Type B pancreatic cell (in vitro differentiated cells): Measurements from ENCODE around the gene DGCR2. TPM values are rescaled to one million over a fixed set of nuclear protein-coding genes. Genes with fewer than 3 reads are reported as not detected.
A peak's percentile ranks its signal among the peaks of the same experiment; 100 is the strongest.

Experiments
- DNase-seq: peaks from one replicate; pipeline ENCODE4 v3.0.0; 2021; ENCODE audit warnings: mixed read lengths; ENCODE audit not compliant: unreplicated experiment; ENCODE audit errors: extremely low spot score
- H3K27ac Mint-ChIP-seq: 2 replicates; pipeline ENCODE4 v1.8.0; 2021; ENCODE audit warnings: mild to moderate bottlenecking, mixed read lengths
- H3K27me3 Mint-ChIP-seq: 2 replicates; pipeline ENCODE4 v1.8.0; 2021; ENCODE audit warnings: mixed read lengths
- H3K36me3 Mint-ChIP-seq: 2 replicates; pipeline ENCODE4 v1.8.0; 2021; ENCODE audit warnings: mixed read lengths
- H3K4me1 Mint-ChIP-seq: one replicate; pipeline ENCODE4 v1.8.0; 2021; ENCODE audit warnings: mixed read lengths; ENCODE audit not compliant: unreplicated experiment
- H3K4me3 Mint-ChIP-seq: 2 replicates; pipeline ENCODE4 v1.8.0; 2021; ENCODE audit warnings: mild to moderate bottlenecking, mixed read lengths
- H3K9me3 Mint-ChIP-seq: 2 replicates; pipeline ENCODE4 v1.8.0; 2021; ENCODE audit warnings: mixed read lengths
- total RNA-seq: library from RNA; stranded (reverse); gene quantifications from 2 replicates; pipeline ENCODE4 v1.2.1, GENCODE V29; 2021; ENCODE audit warnings: low replicate concordance
- TF ChIP-seq, protein P1 (sequence below): fragments of 200-600 bp; sonication (generic); conservative IDR thresholded peaks from 2 replicates; pipeline ENCODE4 v1.5.0; 2021; ENCODE audit warnings: antibody characterized with exemption, mild to moderate bottlenecking

The DGCR2 gene
- total RNA-seq, 1 donor from 2014 or later, result 83.1 TPM

GRCh38 chr22:19119949-19120348 lies 2.3 kb downstream of the DGCR2 start:
- no peaks in the 10 kb centered on the region for H3K36me3 Mint-ChIP-seq
- DNase-seq, result no peak
- no peak overlapping the region for H3K27ac Mint-ChIP-seq
- H3K4me3 Mint-ChIP-seq, result peak overlapping the region; percentile 94
- H3K4me1 Mint-ChIP-seq, result peaks cover 44% of the 10 kb centered on the region
- no peaks in the 10 kb centered on the region for H3K9me3 Mint-ChIP-seq
- H3K27me3 Mint-ChIP-seq, result no peaks in the 10 kb centered on the region
- TF ChIP-seq, protein P1, sequence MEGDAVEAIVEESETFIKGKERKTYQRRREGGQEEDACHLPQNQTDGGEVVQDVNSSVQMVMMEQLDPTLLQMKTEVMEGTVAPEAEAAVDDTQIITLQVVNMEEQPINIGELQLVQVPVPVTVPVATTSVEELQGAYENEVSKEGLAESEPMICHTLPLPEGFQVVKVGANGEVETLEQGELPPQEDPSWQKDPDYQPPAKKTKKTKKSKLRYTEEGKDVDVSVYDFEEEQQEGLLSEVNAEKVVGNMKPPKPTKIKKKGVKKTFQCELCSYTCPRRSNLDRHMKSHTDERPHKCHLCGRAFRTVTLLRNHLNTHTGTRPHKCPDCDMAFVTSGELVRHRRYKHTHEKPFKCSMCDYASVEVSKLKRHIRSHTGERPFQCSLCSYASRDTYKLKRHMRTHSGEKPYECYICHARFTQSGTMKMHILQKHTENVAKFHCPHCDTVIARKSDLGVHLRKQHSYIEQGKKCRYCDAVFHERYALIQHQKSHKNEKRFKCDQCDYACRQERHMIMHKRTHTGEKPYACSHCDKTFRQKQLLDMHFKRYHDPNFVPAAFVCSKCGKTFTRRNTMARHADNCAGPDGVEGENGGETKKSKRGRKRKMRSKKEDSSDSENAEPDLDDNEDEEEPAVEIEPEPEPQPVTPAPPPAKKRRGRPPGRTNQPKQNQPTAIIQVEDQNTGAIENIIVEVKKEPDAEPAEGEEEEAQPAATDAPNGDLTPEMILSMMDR, result no peak

DNA sequence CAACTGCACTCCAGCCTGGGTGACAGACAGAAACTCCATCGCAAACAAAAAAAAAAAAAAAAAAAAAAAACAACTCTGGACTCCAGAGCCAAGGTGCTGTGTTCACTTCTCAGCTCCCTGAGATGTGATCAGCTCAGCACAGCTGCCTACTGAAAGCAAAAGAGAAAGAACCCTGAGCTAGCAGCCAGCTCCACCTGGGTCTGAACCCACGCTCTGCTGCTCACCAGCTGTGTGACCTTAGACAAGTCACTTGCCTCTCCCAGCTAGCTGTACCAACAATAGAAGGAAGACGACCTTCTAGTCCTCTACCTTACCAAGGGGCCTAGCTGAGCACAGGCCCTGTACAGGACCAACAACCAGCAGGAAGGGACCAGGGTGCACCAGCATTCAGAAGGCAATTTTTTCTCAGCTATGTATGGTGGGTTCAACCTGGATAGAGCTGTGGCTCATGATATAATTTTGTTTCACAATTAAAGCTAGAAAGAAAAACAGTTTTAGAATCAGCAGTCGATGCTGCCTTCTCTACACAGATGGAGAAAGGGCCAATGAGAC lies 3.8 kb downstream of the DGCR2 start:
- TF ChIP-seq, protein P1, result no peak
- Mint-ChIP-seq H3K36me3 (peaks cover 4% of the 10 kb centered on the region), H3K27ac (no peak overlapping the region), H3K9me3 (no peaks in the 10 kb centered on the region), H3K4me3 (peak overlapping the region; percentile 20), H3K27me3 (no peaks in the 10 kb centered on the region), H3K4me1 (peaks cover 50% of the 10 kb centered on the region)
- no peak for DNase-seq

DNA sequence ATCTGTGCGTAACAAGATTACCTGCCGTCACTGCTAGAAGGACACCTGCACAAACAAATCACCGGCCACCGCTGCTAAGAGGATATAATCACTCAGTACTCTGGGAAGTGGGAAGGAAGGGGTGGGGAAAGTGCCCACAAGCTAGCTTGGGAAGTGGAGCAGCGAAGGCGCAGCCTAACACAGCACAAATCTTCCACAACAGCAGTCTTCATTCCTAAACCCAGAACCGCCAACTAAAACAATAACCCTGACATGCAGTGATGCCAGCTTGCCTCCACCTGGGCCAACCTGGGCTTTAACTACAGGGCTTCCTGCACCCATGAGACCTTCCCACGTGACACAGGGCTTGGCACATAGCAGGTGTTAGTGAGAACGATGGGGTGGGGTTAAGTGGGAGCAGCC lies 5.1 kb downstream of the DGCR2 start:
- no peaks in the 10 kb centered on the region for H3K9me3 Mint-ChIP-seq
- TF ChIP-seq, protein P1, result no peak
- peak overlapping the region; percentile 53 for H3K27ac Mint-ChIP-seq
- DNase-seq, result no peak
- no peaks in the 10 kb centered on the region for H3K27me3 Mint-ChIP-seq
- peak overlapping the region; percentile 39 for H3K4me3 Mint-ChIP-seq
- H3K4me1 Mint-ChIP-seq, result peaks cover 44% of the 10 kb centered on the region
- H3K36me3 Mint-ChIP-seq, result peaks cover 4% of the 10 kb centered on the region

DNA sequence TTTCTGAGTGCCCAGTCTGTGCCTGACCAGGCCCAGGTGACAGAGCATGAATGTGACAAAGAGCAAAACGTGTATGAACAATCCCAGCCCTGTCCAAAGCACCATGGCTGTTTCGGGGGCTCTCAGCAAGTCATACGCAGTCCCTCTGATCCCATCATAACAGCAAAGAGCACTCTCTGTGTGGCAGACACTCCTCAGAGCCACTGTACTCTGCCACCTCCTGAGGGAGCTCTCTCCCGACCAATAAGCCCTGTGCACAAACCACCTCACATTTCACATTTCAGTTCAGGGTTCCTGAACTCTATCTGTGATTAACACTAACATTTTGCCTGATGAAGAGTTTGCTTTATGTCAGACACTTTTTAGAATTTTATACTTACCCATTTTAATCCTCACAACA lies 6.6 kb downstream of the DGCR2 start:
- H3K36me3 Mint-ChIP-seq, result peaks cover 4% of the 10 kb centered on the region
- H3K27me3 Mint-ChIP-seq, result no peaks in the 10 kb centered on the region
- H3K4me3 Mint-ChIP-seq, result no peak overlapping the region
- no peak for DNase-seq
- H3K4me1 Mint-ChIP-seq, result peaks cover 39% of the 10 kb centered on the region
- H3K9me3 Mint-ChIP-seq, result no peaks in the 10 kb centered on the region
- TF ChIP-seq, protein P1, result no peak
- no peak overlapping the region for H3K27ac Mint-ChIP-seq

- Mint-ChIP-seq H3K36me3 (peaks cover 4% of the 10 kb centered on the region), H3K4me3 (no peak overlapping the region), H3K4me1 (peaks cover 37% of the 10 kb centered on the region), H3K27ac (no peak overlapping the region), H3K27me3 (no peaks in the 10 kb centered on the region), H3K9me3 (no peaks in the 10 kb centered on the region)
- DNase-seq, result no peak
- TF ChIP-seq, protein P1, result no peak
These were observed 7.1 kb downstream of the DGCR2 start for GRCh38 chr22:19114984-19115552.
